Ishikawa (cell line): Measurements from ENCODE around the gene YAP1.

Experiments
- CEBPB ChIP-seq: IDR thresholded peaks from 2 replicates; pipeline ENCODE4 v1.6.1; 2012
- CREB1 ChIP-seq: IDR thresholded peaks from 2 replicates; pipeline ENCODE4 v1.6.1; 2012; ENCODE audit warnings: low read depth
- EP300 ChIP-seq: IDR thresholded peaks from 2 replicates; pipeline ENCODE4 v1.6.1; 2012; ENCODE audit warnings: borderline replicate concordance
- FOXM1 ChIP-seq: IDR thresholded peaks from 2 replicates; pipeline ENCODE4 v1.6.1; 2012; ENCODE audit warnings: low read depth, borderline replicate concordance
- RAD21 ChIP-seq: IDR thresholded peaks from 2 replicates; pipeline ENCODE4 v1.6.1; 2012; ENCODE audit warnings: low read depth
- YY1 ChIP-seq: IDR thresholded peaks from 2 replicates; pipeline ENCODE4 v1.6.1; 2012; ENCODE audit warnings: low read depth

GRCh38 chr11:102234779-102235439, 124.7 kb downstream of the YAP1 start:
- TF ChIP-seq CREB1 (no peak), RAD21 (no peak), CEBPB (no peak), YY1 (no peak), EP300 (no peak), FOXM1 (no peak)
